A673 (cell line): ENCODE measurements around the gene NPEPL1. TPM values are rescaled to one million over a fixed set of nuclear protein-coding genes. Genes with fewer than 3 reads are reported as not detected.

ENCODE experiments used
- BruUV-seq: library from RNA; stranded (reverse); fragments of 400-500 nt; replicated peaks from 2 replicates; lab custom pipeline; 2021; lab: Mats Ljungman, UMichigan
- CTCF ChIA-PET: fragments of 300-600 bp; sonication (Branson Sonifier 250); formaldehyde crosslinking; loops from one replicate; lab custom pipeline; 2022; ENCODE audit warnings: antibody characterized with exemption; lab: Charles Lee
- POLR2A ChIA-PET: fragments of 300-600 bp; sonication (Branson Sonifier 250); formaldehyde crosslinking; loops from one replicate; lab custom pipeline; 2022; ENCODE audit warnings: antibody characterized with exemption; ENCODE audit not compliant: low non-redundant PET; lab: Charles Lee
- DNase-seq: peaks from one replicate; pipeline ENCODE4 v3.0.0-alpha.2; 2015; ENCODE audit warnings: low spot score
- H3K27ac ChIP-seq: fragments of 200-600 bp; sonication (generic); 2 replicates; pipeline ENCODE4 v1.5.1; 2016; ENCODE audit warnings: mixed run types, low read depth, mild to moderate bottlenecking, mixed read lengths, antibody characterized with exemption, low read length; ENCODE audit not compliant: poor library complexity, severe bottlenecking
- H3K27me3 ChIP-seq: fragments of 200-600 bp; sonication (generic); replicated peaks from 2 replicates; pipeline ENCODE4 v1.6.1; 2017; ENCODE audit warnings: mixed run types, low read depth, mild to moderate bottlenecking, mixed read lengths, antibody characterized with exemption, low read length; ENCODE audit not compliant: insufficient read depth, poor library complexity
- H3K36me3 ChIP-seq: fragments of 200-600 bp; sonication (generic); 2 replicates; pipeline ENCODE4 v1.6.1; 2016; ENCODE audit warnings: mixed run types, mild to moderate bottlenecking, mixed read lengths, antibody characterized with exemption, low read length; ENCODE audit not compliant: insufficient read depth, poor library complexity, severe bottlenecking
- H3K4me1 ChIP-seq: fragments of 200-600 bp; sonication (generic); 2 replicates; pipeline ENCODE4 v1.6.1; 2017; ENCODE audit warnings: mixed run types, mild to moderate bottlenecking, mixed read lengths, antibody characterized with exemption, low read length; ENCODE audit not compliant: insufficient read depth, poor library complexity, severe bottlenecking
- H3K4me3 ChIP-seq: fragments of 200-600 bp; sonication (generic); 2 replicates; pipeline ENCODE4 v1.5.1; 2016; ENCODE audit warnings: low read depth, mixed run types, mild to moderate bottlenecking, mixed read lengths, low read length; ENCODE audit not compliant: poor library complexity, severe bottlenecking
- H3K9me3 ChIP-seq: fragments of 200-600 bp; sonication (generic); 2 replicates; pipeline ENCODE4 v1.6.1; 2016; ENCODE audit warnings: mixed run types, low read depth, mild to moderate bottlenecking, mixed read lengths, antibody characterized with exemption, low read length; ENCODE audit not compliant: poor library complexity, severe bottlenecking
- EZH2 ChIP-seq: fragments of 200-600 bp; sonication (generic); IDR thresholded peaks from 2 replicates; pipeline ENCODE4 v1.6.1; 2017; ENCODE audit warnings: borderline replicate concordance, low read depth, mild to moderate bottlenecking, mixed read lengths, antibody characterized with exemption, low read length; ENCODE audit not compliant: poor library complexity, severe bottlenecking
- intact Hi-C: fragments of 100-400 bp; cut with micrococcal nuclease; formaldehyde crosslinking; loops from one replicate; pipeline ENCODE4 v1.10.0; 2022; ENCODE audit not compliant: unreplicated experiment
- total RNA-seq: library from RNA; stranded (reverse); gene quantifications from 2 replicates; pipeline ENCODE4 v1.2.3, GENCODE V29; 2021
- TF ChIP-seq, protein P1 (sequence below): fragments of 300-800, 200-600 bp; sonication (generic); conservative IDR thresholded peaks from 2 replicates; pipeline ENCODE4 v1.5.1; 2017; ENCODE audit warnings: low read depth, mild to moderate bottlenecking, antibody characterized with exemption, low read length, moderate library complexity, mixed read lengths

The NPEPL1 gene
- total RNA-seq, 1 experiment from 2014 or later, result 15.8 TPM

- POLR2A ChIA-PET, result no interaction called here
- no peaks in the 10 kb centered on the region for H3K9me3 ChIP-seq
- TF ChIP-seq, protein P1, sequence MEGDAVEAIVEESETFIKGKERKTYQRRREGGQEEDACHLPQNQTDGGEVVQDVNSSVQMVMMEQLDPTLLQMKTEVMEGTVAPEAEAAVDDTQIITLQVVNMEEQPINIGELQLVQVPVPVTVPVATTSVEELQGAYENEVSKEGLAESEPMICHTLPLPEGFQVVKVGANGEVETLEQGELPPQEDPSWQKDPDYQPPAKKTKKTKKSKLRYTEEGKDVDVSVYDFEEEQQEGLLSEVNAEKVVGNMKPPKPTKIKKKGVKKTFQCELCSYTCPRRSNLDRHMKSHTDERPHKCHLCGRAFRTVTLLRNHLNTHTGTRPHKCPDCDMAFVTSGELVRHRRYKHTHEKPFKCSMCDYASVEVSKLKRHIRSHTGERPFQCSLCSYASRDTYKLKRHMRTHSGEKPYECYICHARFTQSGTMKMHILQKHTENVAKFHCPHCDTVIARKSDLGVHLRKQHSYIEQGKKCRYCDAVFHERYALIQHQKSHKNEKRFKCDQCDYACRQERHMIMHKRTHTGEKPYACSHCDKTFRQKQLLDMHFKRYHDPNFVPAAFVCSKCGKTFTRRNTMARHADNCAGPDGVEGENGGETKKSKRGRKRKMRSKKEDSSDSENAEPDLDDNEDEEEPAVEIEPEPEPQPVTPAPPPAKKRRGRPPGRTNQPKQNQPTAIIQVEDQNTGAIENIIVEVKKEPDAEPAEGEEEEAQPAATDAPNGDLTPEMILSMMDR, result no peak
- no peak for TF ChIP-seq EZH2
- no peaks in the 10 kb centered on the region for H3K4me1 ChIP-seq
- no peak overlapping the region for H3K4me3 ChIP-seq
- CTCF ChIA-PET, result no interaction called here
- DNase-seq, result no peak
- intact Hi-C loops, result no loop called here
- no peak overlapping the region for H3K27ac ChIP-seq
- no TSS peak for BruUV-seq
- H3K36me3 ChIP-seq, result peaks cover 17% of the 10 kb centered on the region
- no peaks in the 10 kb centered on the region for H3K27me3 ChIP-seq
These were observed 27.7 kb upstream of the NPEPL1 start for GRCh38 chr20:58664883-58665282.

GRCh38 chr20:58665606-58666005, 27.0 kb upstream of the NPEPL1 start:
- TF ChIP-seq EZH2, result no peak
- TF ChIP-seq, protein P1, result no peak
- peaks cover 19% of the 10 kb centered on the region for H3K36me3 ChIP-seq
- no peaks in the 10 kb centered on the region for H3K9me3 ChIP-seq
- H3K27ac ChIP-seq, result no peak overlapping the region
- no peak overlapping the region for H3K4me3 ChIP-seq
- no peaks in the 10 kb centered on the region for H3K4me1 ChIP-seq
- ChIA-PET POLR2A (no interaction called here), CTCF (no interaction called here)
- BruUV-seq, result no TSS peak
- no peaks in the 10 kb centered on the region for H3K27me3 ChIP-seq
- DNase-seq, result no peak
- intact Hi-C loops, result no loop called here

DNA sequence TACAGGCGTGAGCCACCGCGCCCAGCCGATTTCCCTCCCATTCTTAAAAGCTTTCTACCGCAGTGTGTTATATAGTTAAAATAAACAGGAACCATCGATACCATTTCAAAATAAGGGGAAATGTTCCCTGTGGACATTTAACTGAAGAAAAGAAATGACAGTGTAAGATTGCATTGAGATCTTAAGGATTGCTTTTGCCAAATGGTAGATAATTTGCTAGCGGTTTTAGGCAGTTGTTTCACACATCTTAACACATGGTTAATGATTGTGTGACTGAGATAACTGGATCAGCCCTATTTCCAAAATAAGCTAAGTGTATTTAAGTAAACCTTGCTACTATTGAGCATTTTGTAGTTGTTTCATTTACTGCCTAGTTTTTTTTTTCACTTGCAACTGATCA, 25.9 kb upstream of the NPEPL1 start:
- no peak for DNase-seq
- ChIA-PET POLR2A (no interaction called here), CTCF (no interaction called here)
- no peak overlapping the region for H3K4me3 ChIP-seq
- no peaks in the 10 kb centered on the region for H3K4me1 ChIP-seq
- no TSS peak for BruUV-seq
- intact Hi-C loops, result no loop called here
- no peak overlapping the region for H3K27ac ChIP-seq
- peaks cover 23% of the 10 kb centered on the region for H3K36me3 ChIP-seq
- H3K27me3 ChIP-seq, result no peaks in the 10 kb centered on the region
- no peak for TF ChIP-seq EZH2
- TF ChIP-seq, protein P1, result no peak
- H3K9me3 ChIP-seq, result no peaks in the 10 kb centered on the region
